Kidney (tissue), 14 donors: ENCODE data around the gene IWS1. TPM values are rescaled to one million over a fixed set of nuclear protein-coding genes. Genes with fewer than 3 reads are reported as not detected.

Experiments
- DNase-seq, 5 donors: peaks; one replicate each; pipeline ENCODE4 v3.0.0-alpha.2; 2013 to 2020
- FAIRE-seq: peaks from 2 replicates; lab custom pipeline; 2012; peaks lifted over from hg19 to GRCh38; lab: Jason Lieb, UNC
- H3K27ac ChIP-seq, 2 donors: one replicate each; pipeline ENCODE4 v1.7.0; 2013; ENCODE audit warnings: low read depth in 2 of 2, low read length in 2 of 2, inconsistent platforms in 1 of 2
- H3K27me3 ChIP-seq: one replicate; pipeline ENCODE4 v1.7.1; 2013; ENCODE audit warnings: low read length, inconsistent platforms; ENCODE audit not compliant: control insufficient read depth, insufficient read depth
- H3K36me3 ChIP-seq, 3 donors: one replicate each; pipeline versions ENCODE4 v1.7.0 to v1.7.1; 2013; ENCODE audit warnings: low read length in 3 of 3, control low read depth in 1 of 3, inconsistent platforms in 1 of 3; ENCODE audit not compliant: insufficient read depth in 3 of 3, control insufficient read depth in 2 of 3
- H3K4me1 ChIP-seq, 3 donors: one replicate each; pipeline versions ENCODE4 v1.7.0 to v1.7.1; 2013; ENCODE audit warnings: low read length in 3 of 3, inconsistent platforms in 1 of 3, low read depth in 1 of 3; ENCODE audit not compliant: control insufficient read depth in 2 of 3, insufficient read depth in 2 of 3
- H3K4me3 ChIP-seq, 3 donors: one replicate each; pipeline versions ENCODE4 v1.7.0 to v1.8.1; 2013; ENCODE audit warnings: low read length in 3 of 3, control low read depth in 1 of 3, inconsistent platforms in 1 of 3
- H3K9ac ChIP-seq, 3 donors: one replicate each; pipeline versions ENCODE4 v1.7.0 to v1.7.1; 2013; ENCODE audit warnings: low read length in 3 of 3, control low read depth in 1 of 3, inconsistent platforms in 1 of 3
- H3K9me3 ChIP-seq, 3 donors: one replicate each; pipeline versions ENCODE4 v1.7.0 to v1.7.1; 2013; ENCODE audit warnings: low read length in 3 of 3, control low read depth in 1 of 3, inconsistent platforms in 1 of 3; ENCODE audit not compliant: control insufficient read depth in 2 of 3, insufficient read depth in 1 of 3
- CTCF ChIP-seq: IDR thresholded peaks from 3 replicates; pipeline ENCODE4 v1.5.1; 2012; ENCODE audit warnings: mild to moderate bottlenecking, moderate library complexity, borderline replicate concordance; ENCODE audit not compliant: insufficient read depth; ENCODE audit errors: extremely low read depth
- intact Hi-C: fragments of 100-400 bp; cut with DNase I; formaldehyde crosslinking; loops from one replicate; pipeline ENCODE4 v1.11.1; 2022
- polyA plus RNA-seq: library from polyadenylated mRNA; stranded (reverse); fragments of 350-450 nt; fragmentation: Illumina TruSeq; extraction: RNeasy Lipid Tissue Mini Kit (QIAGEN cat#74804); gene quantifications from one replicate; pipeline ENCODE4 v1.2.3, GENCODE V29; 2014; ENCODE audit warnings: low read depth, low replicate concordance; ENCODE audit not compliant: insufficient read depth
- total RNA-seq: library from RNA; stranded (reverse); fragmentation: NEBNext Ultra II Directional; extraction: Animal tissue kit (Norgen Biotek cat#: 25700); gene quantifications from one replicate; pipeline ENCODE4 v1.2.1, GENCODE V29; 2021
- donor health status: control.
- donor health status: control.
- donor health status: control.
- donor health status: control.
- donor health status: control.
- donor health status: DM: yes; HTN: yes; CAD: no.
- donor health status: Normal renal cell carcinoma (clear cell type).

IWS1 gene
- total and polyA plus RNA-seq, 2 donors from 2014 or later: 29.8 to 35.8 TPM

GRCh38 chr2:127514076-127514475 is 12.2 kb downstream of the IWS1 start:
- DNase-seq (no peak), FAIRE-seq (no peak)
- Histone ChIP-seq H3K9ac (no peak overlapping the region), H3K27me3 (no peaks in the 10 kb centered on the region), H3K36me3 (peaks cover 0 to 2% (median 0%) of the 10 kb centered on the region in 3 donors), H3K9me3 (no peaks in the 10 kb centered on the region), H3K27ac (peak overlapping the region; percentile 54), H3K4me3 (no peak overlapping the region), H3K4me1 (peaks cover 0 to 24% (median 13%) of the 10 kb centered on the region in 3 donors)
- intact Hi-C loops: no loop called here
- TF ChIP-seq CTCF: no peak

- Histone ChIP-seq H3K4me1 (peaks cover 0 to 35% (median 21%) of the 10 kb centered on the region in 3 donors), H3K36me3 (peaks cover 0 to 2% (median 2%) of the 10 kb centered on the region in 3 donors), H3K9me3 (no peaks in the 10 kb centered on the region), H3K27me3 (no peaks in the 10 kb centered on the region), H3K4me3 (no peak overlapping the region), H3K27ac (no peak overlapping the region), H3K9ac (no peak overlapping the region)
- DNase-seq: no peak
- no peak for FAIRE-seq
- no peak for TF ChIP-seq CTCF
- intact Hi-C loops: no loop called here
Observed at GRCh38 chr2:127512362-127512761, 13.9 kb downstream of the IWS1 start.

- Histone ChIP-seq H3K27me3 (no peaks in the 10 kb centered on the region), H3K27ac (no peak overlapping the region), H3K4me1 (peaks cover 0 to 35% (median 21%) of the 10 kb centered on the region in 3 donors), H3K36me3 (peaks cover 0 to 2% (median under 1%) of the 10 kb centered on the region in 3 donors), H3K9ac (no peak overlapping the region), H3K9me3 (no peaks in the 10 kb centered on the region), H3K4me3 (no peak overlapping the region)
- TF ChIP-seq CTCF: no peak
- FAIRE-seq (no peak), DNase-seq (no peak)
- intact Hi-C loops: no loop called here
Observed at GRCh38 chr2:127511917-127512316, 14.4 kb downstream of the IWS1 start.
